Endodermal cell (in vitro differentiated cells): ENCODE data around the gene FARP2. TPM values are rescaled to one million over a fixed set of nuclear protein-coding genes. Genes with fewer than 3 reads are reported as not detected.

Experiments used
- DNase-seq: peaks from one replicate; pipeline ENCODE4 v3.0.0-alpha.2; 2017
- H3K27ac ChIP-seq: 2 replicates; pipeline ENCODE4 v1.5.1; 2013; ENCODE audit warnings: mild to moderate bottlenecking, low read depth, low read length, moderate library complexity
- H3K27me3 ChIP-seq: 2 replicates; pipeline ENCODE4 v1.6.1; 2013; ENCODE audit warnings: mild to moderate bottlenecking, low read length, moderate library complexity; ENCODE audit not compliant: insufficient read depth, control insufficient read depth, poor library complexity, severe bottlenecking
- H3K36me3 ChIP-seq: 2 replicates; pipeline ENCODE4 v1.7.0; 2013; ENCODE audit warnings: mild to moderate bottlenecking, low read length, moderate library complexity; ENCODE audit not compliant: control insufficient read depth, insufficient read depth
- H3K4me1 ChIP-seq: one replicate; pipeline ENCODE4 v1.7.0; 2013; ENCODE audit warnings: low read length; ENCODE audit not compliant: control insufficient read depth, insufficient read depth
- H3K4me3 ChIP-seq: 2 replicates; pipeline ENCODE4 v1.5.1; 2013; ENCODE audit warnings: mild to moderate bottlenecking, low read length, moderate library complexity
- H3K9ac ChIP-seq: 2 replicates; pipeline ENCODE4 v1.6.1; 2013; ENCODE audit warnings: mild to moderate bottlenecking, low read length, moderate library complexity; ENCODE audit not compliant: poor library complexity, severe bottlenecking; ENCODE audit errors: extremely low read depth
- H3K9me3 ChIP-seq: 2 replicates; pipeline ENCODE4 v1.6.1; 2013; ENCODE audit warnings: mild to moderate bottlenecking, low read length, moderate library complexity; ENCODE audit not compliant: control insufficient read depth
- H3K27ac Mint-ChIP-seq: 2 replicates; pipeline ENCODE4 v1.8.0; 2020; ENCODE audit warnings: mixed read lengths
- H3K27me3 Mint-ChIP-seq: 2 replicates; pipeline ENCODE4 v1.8.0; 2021; ENCODE audit warnings: mild to moderate bottlenecking, mixed read lengths; ENCODE audit not compliant: insufficient read depth
- H3K36me3 Mint-ChIP-seq: 2 replicates; pipeline ENCODE4 v1.8.0; 2020; ENCODE audit warnings: low read depth, mixed read lengths
- H3K4me1 Mint-ChIP-seq: 2 replicates; pipeline ENCODE4 v1.8.0; 2020; ENCODE audit warnings: mixed read lengths
- H3K4me3 Mint-ChIP-seq: 2 replicates; pipeline ENCODE4 v1.8.0; 2020; ENCODE audit warnings: mild to moderate bottlenecking, moderate library complexity, mixed read lengths
- H3K9me3 Mint-ChIP-seq: 2 replicates; pipeline ENCODE4 v1.8.0; 2020; ENCODE audit warnings: mild to moderate bottlenecking, mixed read lengths
- WGBS, 2 experiments: methylation state at CpG; one replicate each; pipeline versions ENCODE4 v1.1.5 to v1.1.7; 2013; ENCODE audit warnings: missing lambda C conversion rate in 2 of 2, mixed read lengths in 1 of 2; ENCODE audit not compliant: insufficient coverage in 1 of 2, insufficient read length in 1 of 2; 5-methylcytosine and 5-hydroxymethylcytosine counted together
- total RNA-seq, 2 donors: library from RNA; stranded (reverse); fragmentation: NEBNext Ultra II Directional in 1 of 2; extraction: Animal tissue kit (Norgen Biotek cat#: 25700) in 1 of 2; gene quantifications; 2 replicates in 1 of 2; 3 replicates in 1 of 2; pipeline ENCODE4 v1.2.1, GENCODE V29; 2021
- TF ChIP-seq, protein P1 (sequence below): fragments of 200-600 bp; sonication (generic); conservative IDR thresholded peaks from 2 replicates; pipeline ENCODE4 v1.5.0; 2021; ENCODE audit warnings: antibody characterized with exemption, mild to moderate bottlenecking

Gene FARP2
- total RNA-seq, 2 donors from 2014 or later = 36.4 to 51.4 TPM

- no peaks in the 10 kb centered on the region for H3K27me3 Mint-ChIP-seq
- 96% methylated on average over 2 of the region's 2 CpGs; no CpG with 5 or more reads in 1 of the 2 experiments for WGBS, 2 experiments
- no peak overlapping the region for H3K27ac ChIP-seq
Observed at GRCh38 chr2:241334813-241335212, 21.3 kb upstream of the FARP2 start.

DNA sequence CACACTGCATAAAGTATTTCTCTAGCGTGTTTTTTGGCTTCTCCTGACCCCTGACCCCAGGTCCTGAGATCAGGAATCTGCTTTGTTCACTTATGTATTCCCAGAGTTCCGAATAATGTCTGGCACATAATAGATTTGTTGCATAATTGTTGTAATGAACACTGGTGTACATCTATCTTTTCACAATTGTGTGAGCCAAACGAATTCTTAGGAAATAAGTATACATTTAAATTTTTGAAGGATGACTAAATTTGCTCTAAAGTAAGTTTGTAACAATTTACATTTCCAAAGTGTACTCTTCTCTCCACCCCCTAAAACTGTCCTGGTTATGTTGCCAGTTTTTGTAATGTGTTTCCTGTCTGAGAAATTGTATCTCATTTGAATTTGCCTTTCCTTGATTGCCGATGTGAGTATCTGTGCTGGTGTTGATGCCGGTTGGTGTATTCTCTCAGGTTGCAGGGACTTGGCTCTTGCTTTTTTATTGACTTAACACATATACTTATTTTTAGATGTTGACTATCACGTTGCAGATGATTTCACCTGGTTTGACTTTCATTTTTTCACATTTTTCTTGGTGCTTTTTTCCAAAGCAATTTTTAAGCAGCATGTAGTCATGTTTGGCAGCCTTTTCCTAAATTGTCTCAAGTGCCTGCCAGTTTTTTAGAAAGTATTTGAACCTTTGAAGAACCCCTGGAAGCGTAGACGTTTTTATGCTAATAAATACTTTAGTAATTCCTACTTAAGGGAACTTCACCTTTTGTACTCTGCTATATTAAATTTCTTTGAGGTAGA, 16.1 kb upstream of the FARP2 start:
- H3K9me3 Mint-ChIP-seq = no peaks in the 10 kb centered on the region
- TF ChIP-seq, protein P1, sequence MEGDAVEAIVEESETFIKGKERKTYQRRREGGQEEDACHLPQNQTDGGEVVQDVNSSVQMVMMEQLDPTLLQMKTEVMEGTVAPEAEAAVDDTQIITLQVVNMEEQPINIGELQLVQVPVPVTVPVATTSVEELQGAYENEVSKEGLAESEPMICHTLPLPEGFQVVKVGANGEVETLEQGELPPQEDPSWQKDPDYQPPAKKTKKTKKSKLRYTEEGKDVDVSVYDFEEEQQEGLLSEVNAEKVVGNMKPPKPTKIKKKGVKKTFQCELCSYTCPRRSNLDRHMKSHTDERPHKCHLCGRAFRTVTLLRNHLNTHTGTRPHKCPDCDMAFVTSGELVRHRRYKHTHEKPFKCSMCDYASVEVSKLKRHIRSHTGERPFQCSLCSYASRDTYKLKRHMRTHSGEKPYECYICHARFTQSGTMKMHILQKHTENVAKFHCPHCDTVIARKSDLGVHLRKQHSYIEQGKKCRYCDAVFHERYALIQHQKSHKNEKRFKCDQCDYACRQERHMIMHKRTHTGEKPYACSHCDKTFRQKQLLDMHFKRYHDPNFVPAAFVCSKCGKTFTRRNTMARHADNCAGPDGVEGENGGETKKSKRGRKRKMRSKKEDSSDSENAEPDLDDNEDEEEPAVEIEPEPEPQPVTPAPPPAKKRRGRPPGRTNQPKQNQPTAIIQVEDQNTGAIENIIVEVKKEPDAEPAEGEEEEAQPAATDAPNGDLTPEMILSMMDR = no peak
- Histone ChIP-seq H3K9me3 (no peaks in the 10 kb centered on the region), H3K36me3 (peaks cover 93% of the 10 kb centered on the region), H3K4me3 (no peak overlapping the region), H3K27ac (no peak overlapping the region), H3K27me3 (no peaks in the 10 kb centered on the region), H3K4me1 (no peaks in the 10 kb centered on the region), H3K9ac (no peak overlapping the region)
- peak overlapping the region; percentile 5 for H3K27ac Mint-ChIP-seq
- H3K4me3 Mint-ChIP-seq = no peak overlapping the region
- H3K36me3 Mint-ChIP-seq = peaks cover 82% of the 10 kb centered on the region
- 94 to 98% methylated on average over 3 to 8 of the region's 8 CpGs for WGBS, 2 experiments
- peak; percentile 12 for DNase-seq
- H3K27me3 Mint-ChIP-seq = no peaks in the 10 kb centered on the region
- H3K4me1 Mint-ChIP-seq = no peaks in the 10 kb centered on the region

More at GRCh38 chr2:241334813-241335212, 21.3 kb upstream of the FARP2 start:
- H3K9me3 Mint-ChIP-seq = no peaks in the 10 kb centered on the region
- Histone ChIP-seq H3K9ac (no peak overlapping the region), H3K36me3 (peaks cover 91% of the 10 kb centered on the region), H3K4me3 (no peak overlapping the region), H3K27me3 (no peaks in the 10 kb centered on the region), H3K9me3 (no peaks in the 10 kb centered on the region), H3K4me1 (no peaks in the 10 kb centered on the region)
- TF ChIP-seq, protein P1 = no peak
- peaks cover 77% of the 10 kb centered on the region for H3K36me3 Mint-ChIP-seq
- no peaks in the 10 kb centered on the region for H3K4me1 Mint-ChIP-seq
- no peak overlapping the region for H3K4me3 Mint-ChIP-seq
- DNase-seq = no peak
- H3K27ac Mint-ChIP-seq = no peak overlapping the region

- no peaks in the 10 kb centered on the region for H3K9me3 ChIP-seq
- no peak overlapping the region for H3K4me3 ChIP-seq
- peak; percentile 17 for DNase-seq
- no peak overlapping the region for H3K27ac ChIP-seq
- no peaks in the 10 kb centered on the region for H3K4me1 Mint-ChIP-seq
- no peaks in the 10 kb centered on the region for H3K27me3 ChIP-seq
- H3K9me3 Mint-ChIP-seq = no peaks in the 10 kb centered on the region
- peaks cover 82% of the 10 kb centered on the region for H3K36me3 Mint-ChIP-seq
- H3K27ac Mint-ChIP-seq = peak overlapping the region; percentile 57
- TF ChIP-seq, protein P1 = no peak
- H3K9ac ChIP-seq = no peak overlapping the region
- H3K4me3 Mint-ChIP-seq = no peak overlapping the region
- peaks cover 93% of the 10 kb centered on the region for H3K36me3 ChIP-seq
- 98 to 100% methylated on average over 3 of the region's 3 CpGs for WGBS, 2 experiments
- no peaks in the 10 kb centered on the region for H3K4me1 ChIP-seq
- H3K27me3 Mint-ChIP-seq = no peaks in the 10 kb centered on the region
Observed at GRCh38 chr2:241340631-241341163, 15.4 kb upstream of the FARP2 start.
